GM19239 (cell line): Measurements from ENCODE around the gene UNC13B.
"Not testable (repeated sequence)": the region's sequence is repeated elsewhere in the genome, so short reads cannot be mapped to it uniquely, and the experiment has no call there.

Source experiments
- DNase-seq: peaks from one replicate; pipeline ENCODE4 v3.0.0; 2011; ENCODE audit warnings: low spot score; ENCODE audit not compliant: insufficient read length
- FAIRE-seq: peaks from 2 replicates; lab custom pipeline; 2011; peaks lifted over from hg19 to GRCh38; lab: Jason Lieb, UNC

The UNC13B gene

GRCh38 chr9:35162605-35163315 lies 951 bp downstream of the UNC13B start:
- no peak for DNase-seq
- FAIRE-seq: peak; percentile 70

- FAIRE-seq (no peak), DNase-seq (no peak)
Observed at GRCh38 chr9:35163413-35163812, 1.6 kb downstream of the UNC13B start.

- no peak for FAIRE-seq
- no peak for DNase-seq
Observed at GRCh38 chr9:35164711-35165110, 2.9 kb downstream of the UNC13B start.

- FAIRE-seq, DNase-seq: not testable (repeated sequence)
Observed at GRCh38 chr9:35167429-35167828, 5.6 kb downstream of the UNC13B start.

- no peak for FAIRE-seq
- no peak for DNase-seq
Observed at GRCh38 chr9:35168963-35169362, 7.2 kb downstream of the UNC13B start.

GRCh38 chr9:35172878-35173277 lies 11.1 kb downstream of the UNC13B start:
- no peak for DNase-seq

GRCh38 chr9:35177520-35177919 lies 15.7 kb downstream of the UNC13B start:
- no peak for FAIRE-seq
- no peak for DNase-seq

More at GRCh38 chr9:35172878-35173277, 11.1 kb downstream of the UNC13B start:
- FAIRE-seq: no peak

- FAIRE-seq (no peak), DNase-seq (no peak)
Observed at GRCh38 chr9:35179347-35180280, 17.8 kb downstream of the UNC13B start.

GRCh38 chr9:35180801-35181200 lies 19.0 kb downstream of the UNC13B start:
- FAIRE-seq: no peak
- DNase-seq: no peak

- DNase-seq, FAIRE-seq: not testable (repeated sequence)
Observed at GRCh38 chr9:35182401-35182800, 20.6 kb downstream of the UNC13B start.

GRCh38 chr9:35182996-35183754 lies 21.4 kb downstream of the UNC13B start:
- FAIRE-seq, DNase-seq: not testable (repeated sequence)

- not testable (repeated sequence) for DNase-seq, FAIRE-seq
Observed at GRCh38 chr9:35183755-35184480, 22.1 kb downstream of the UNC13B start.

GRCh38 chr9:35186524-35186923 lies 24.7 kb downstream of the UNC13B start:
- FAIRE-seq (no peak), DNase-seq (no peak)

GRCh38 chr9:35190203-35190602 lies 28.4 kb downstream of the UNC13B start:
- no peak for FAIRE-seq
- DNase-seq: no peak

GRCh38 chr9:35191105-35191504 lies 29.3 kb downstream of the UNC13B start:
- FAIRE-seq: no peak
- no peak for DNase-seq

GRCh38 chr9:35193762-35194161 lies 32.0 kb downstream of the UNC13B start:
- DNase-seq: no peak
- no peak for FAIRE-seq

- DNase-seq (no peak), FAIRE-seq (no peak)
Observed at GRCh38 chr9:35195683-35196082, 33.9 kb downstream of the UNC13B start.

GRCh38 chr9:35198191-35198590 lies 36.4 kb downstream of the UNC13B start:
- FAIRE-seq (no peak), DNase-seq (no peak)

- DNase-seq (no peak), FAIRE-seq (no peak)
Observed at GRCh38 chr9:35203528-35203927, 41.7 kb downstream of the UNC13B start.

GRCh38 chr9:35205340-35205739 lies 43.5 kb downstream of the UNC13B start:
- no peak for DNase-seq
- FAIRE-seq: no peak
